Kasumi-1 (cell line): ENCODE results near the gene KCNAB2.

ENCODE experiments used
- DNase-seq, 2 experiments: peaks; one replicate each; lab custom pipeline; 2025; lab: John Stamatoyannopoulos, UW

Gene KCNAB2

GRCh38 chr1:6150006-6150938 is 104.6 kb downstream of the KCNAB2 start:
- no peak for DNase-seq
